Left lung (tissue), 10 donors: ENCODE data around the gene TCF7L2. TPM values are rescaled to one million over a fixed set of nuclear protein-coding genes. Genes with fewer than 3 reads are reported as not detected.

Source experiments
- ATAC-seq: fragments of 200-7000 bp; cut with Tn5 transposase; one replicate; pipeline ENCODE4 v1.9.1; 2020; ENCODE audit warnings: moderate library complexity
- DNase-seq, 4 donors: peaks; one replicate each; pipeline ENCODE4 v3.0.0-alpha.2; 2013 to 2020
- H3K27ac ChIP-seq, 2 donors: fragments of 200-600 bp; sonication (generic) in 1 of 2; one replicate each; pipeline versions ENCODE4 v1.5.0 to v1.8.0; 2020 to 2021
- H3K27me3 ChIP-seq, 2 donors: fragments of 200-600 bp; sonication (generic) in 1 of 2; one replicate each; pipeline versions ENCODE4 v1.5.0 to v1.8.0; 2020 to 2021
- H3K36me3 ChIP-seq, 2 donors: fragments of 200-600 bp; sonication (generic) in 1 of 2; one replicate each; pipeline versions ENCODE4 v1.5.0 to v1.8.0; 2020 to 2021
- H3K4me1 ChIP-seq, 2 donors: fragments of 200-600 bp; one replicate each; pipeline ENCODE4 v1.8.0; 2021
- H3K4me3 ChIP-seq, 2 donors: fragments of 200-600 bp; sonication (generic) in 1 of 2; one replicate each; pipeline versions ENCODE4 v1.5.0 to v1.8.0; 2020 to 2021; ENCODE audit warnings: mild to moderate bottlenecking in 1 of 2
- H3K9me3 ChIP-seq, 2 donors: fragments of 200-600 bp; sonication (generic) in 1 of 2; one replicate each; pipeline versions ENCODE4 v1.5.0 to v1.8.0; 2020 to 2021
- intact Hi-C, 2 donors: fragments of 100-400 bp; cut with DNase I; formaldehyde crosslinking; loops; one replicate each; pipeline versions ENCODE4 v1.11.2 to v1.14.2; 2022
- polyA plus RNA-seq, 6 donors: library from polyadenylated mRNA; unstranded; fragments of 120-200 nt; gene quantifications; one replicate each; pipeline ENCODE4 v1.2.1, GENCODE V29; 2013; ENCODE audit not compliant: insufficient read length in 6 of 6
- total RNA-seq, 2 donors: library from RNA; stranded (reverse); fragmentation: NEBNext Ultra II Directional; extraction: Animal tissue kit (Norgen Biotek cat#: 25700); gene quantifications; one replicate each; pipeline ENCODE4 v1.2.1, GENCODE V29; 2021
- TF ChIP-seq, protein P1 (sequence below), 2 donors: fragments of 200-600 bp; sonication (generic) in 1 of 2; IDR thresholded peaks; one replicate each; pipeline versions ENCODE4 v1.5.0 to v1.8.0; 2021; ENCODE audit warnings: antibody characterized with exemption in 2 of 2
- donor health status: DM: no; HTN: yes; CAD: no.
- donor health status: DM: no; HTN: no; CAD: no.

TCF7L2 gene
- total and polyA plus RNA-seq, 8 donors = 25.1 to 54.9 (median 53.0) TPM

DNA sequence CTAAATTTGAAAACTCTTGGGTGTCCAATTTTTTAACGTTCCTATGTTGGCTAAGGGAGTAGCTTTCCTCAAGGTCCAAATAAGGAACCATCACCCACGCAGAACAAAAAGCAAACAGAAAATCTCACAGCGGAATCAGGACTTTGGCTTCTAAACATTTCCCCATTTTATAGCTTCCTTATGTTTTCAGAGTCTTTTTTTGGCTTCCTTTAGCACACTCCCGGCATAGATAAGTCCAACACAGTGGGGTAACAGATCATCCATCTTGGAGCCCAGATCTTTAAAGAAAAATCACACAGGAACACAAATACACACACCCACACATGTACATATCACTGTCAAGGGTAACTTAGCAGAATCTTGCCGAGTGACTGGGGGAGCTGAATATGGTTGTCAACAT, 4.2 kb upstream of the TCF7L2 start:
- ATAC-seq (no peak), DNase-seq (no peak)
- H3K36me3 ChIP-seq = no peaks in the 10 kb centered on the region
- intact Hi-C loops = no loop called here
- no peaks in the 10 kb centered on the region for H3K27me3 ChIP-seq
- H3K9me3 ChIP-seq = no peaks in the 10 kb centered on the region
- peaks cover 9 to 22% of the 10 kb centered on the region in 2 donors for H3K4me1 ChIP-seq
- TF ChIP-seq, protein P1, sequence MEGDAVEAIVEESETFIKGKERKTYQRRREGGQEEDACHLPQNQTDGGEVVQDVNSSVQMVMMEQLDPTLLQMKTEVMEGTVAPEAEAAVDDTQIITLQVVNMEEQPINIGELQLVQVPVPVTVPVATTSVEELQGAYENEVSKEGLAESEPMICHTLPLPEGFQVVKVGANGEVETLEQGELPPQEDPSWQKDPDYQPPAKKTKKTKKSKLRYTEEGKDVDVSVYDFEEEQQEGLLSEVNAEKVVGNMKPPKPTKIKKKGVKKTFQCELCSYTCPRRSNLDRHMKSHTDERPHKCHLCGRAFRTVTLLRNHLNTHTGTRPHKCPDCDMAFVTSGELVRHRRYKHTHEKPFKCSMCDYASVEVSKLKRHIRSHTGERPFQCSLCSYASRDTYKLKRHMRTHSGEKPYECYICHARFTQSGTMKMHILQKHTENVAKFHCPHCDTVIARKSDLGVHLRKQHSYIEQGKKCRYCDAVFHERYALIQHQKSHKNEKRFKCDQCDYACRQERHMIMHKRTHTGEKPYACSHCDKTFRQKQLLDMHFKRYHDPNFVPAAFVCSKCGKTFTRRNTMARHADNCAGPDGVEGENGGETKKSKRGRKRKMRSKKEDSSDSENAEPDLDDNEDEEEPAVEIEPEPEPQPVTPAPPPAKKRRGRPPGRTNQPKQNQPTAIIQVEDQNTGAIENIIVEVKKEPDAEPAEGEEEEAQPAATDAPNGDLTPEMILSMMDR (IDR thresholded peaks at IDR 0.05) = no peak
- H3K27ac ChIP-seq = no peak overlapping the region
- no peak overlapping the region for H3K4me3 ChIP-seq

DNA sequence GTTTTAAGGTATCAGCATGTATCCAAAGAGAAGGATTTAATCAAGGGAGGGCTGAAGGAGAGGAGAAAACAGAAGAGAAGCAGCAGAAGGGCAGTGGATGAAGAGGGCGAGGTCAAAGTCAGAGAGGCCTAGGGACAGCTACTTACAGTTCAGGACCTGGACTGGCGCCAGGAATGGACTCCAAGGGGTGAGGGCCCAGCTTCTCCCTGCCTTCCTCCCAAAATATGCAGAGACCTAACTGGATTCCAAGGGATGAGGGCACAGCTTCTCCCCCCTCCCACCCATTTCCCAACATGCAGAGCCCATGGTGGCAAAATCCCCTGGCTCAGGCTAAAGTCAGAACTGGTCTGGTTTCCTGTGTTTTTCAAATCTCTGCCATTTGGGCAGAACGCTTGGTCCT, 3.4 kb upstream of the TCF7L2 start:
- TF ChIP-seq, protein P1 (IDR thresholded peaks at IDR 0.05) = no peak
- Histone ChIP-seq H3K27me3 (no peaks in the 10 kb centered on the region), H3K27ac (no peak overlapping the region), H3K4me3 (no peak overlapping the region), H3K4me1 (peaks cover 9 to 22% of the 10 kb centered on the region in 2 donors), H3K36me3 (no peaks in the 10 kb centered on the region), H3K9me3 (no peaks in the 10 kb centered on the region)
- intact Hi-C loops = no loop called here
- DNase-seq = no peak
- ATAC-seq = no peak

DNA sequence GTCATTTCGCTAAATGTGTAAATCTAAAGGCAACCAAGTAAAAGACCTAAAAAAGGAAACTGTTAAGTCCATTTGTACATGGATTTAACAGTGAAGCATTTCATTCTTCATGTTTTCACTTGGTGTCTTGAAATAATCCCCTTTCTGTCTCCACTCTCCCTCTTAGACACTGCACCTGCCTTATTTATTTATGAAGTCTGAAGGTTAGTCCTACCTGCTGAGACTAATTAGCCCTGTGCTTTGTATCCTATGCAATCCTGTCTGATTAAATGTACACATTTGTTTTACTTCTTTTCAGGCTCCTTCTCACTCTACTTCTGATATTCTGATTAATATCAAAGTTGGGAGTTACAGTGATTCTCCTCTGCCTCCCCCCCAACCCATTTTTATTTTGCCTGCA, 1.9 kb upstream of the TCF7L2 start:
- ATAC-seq (no peak), DNase-seq (no peak)
- no peak overlapping the region for H3K27ac ChIP-seq
- intact Hi-C loops = no loop called here
- TF ChIP-seq, protein P1 (IDR thresholded peaks at IDR 0.05) = no peak
- H3K36me3 ChIP-seq = no peaks in the 10 kb centered on the region
- no peak overlapping the region for H3K4me3 ChIP-seq
- H3K9me3 ChIP-seq = no peaks in the 10 kb centered on the region
- peaks cover 0 to 9% of the 10 kb centered on the region in 2 donors for H3K27me3 ChIP-seq
- peaks cover 9 to 26% of the 10 kb centered on the region in 2 donors for H3K4me1 ChIP-seq

DNA sequence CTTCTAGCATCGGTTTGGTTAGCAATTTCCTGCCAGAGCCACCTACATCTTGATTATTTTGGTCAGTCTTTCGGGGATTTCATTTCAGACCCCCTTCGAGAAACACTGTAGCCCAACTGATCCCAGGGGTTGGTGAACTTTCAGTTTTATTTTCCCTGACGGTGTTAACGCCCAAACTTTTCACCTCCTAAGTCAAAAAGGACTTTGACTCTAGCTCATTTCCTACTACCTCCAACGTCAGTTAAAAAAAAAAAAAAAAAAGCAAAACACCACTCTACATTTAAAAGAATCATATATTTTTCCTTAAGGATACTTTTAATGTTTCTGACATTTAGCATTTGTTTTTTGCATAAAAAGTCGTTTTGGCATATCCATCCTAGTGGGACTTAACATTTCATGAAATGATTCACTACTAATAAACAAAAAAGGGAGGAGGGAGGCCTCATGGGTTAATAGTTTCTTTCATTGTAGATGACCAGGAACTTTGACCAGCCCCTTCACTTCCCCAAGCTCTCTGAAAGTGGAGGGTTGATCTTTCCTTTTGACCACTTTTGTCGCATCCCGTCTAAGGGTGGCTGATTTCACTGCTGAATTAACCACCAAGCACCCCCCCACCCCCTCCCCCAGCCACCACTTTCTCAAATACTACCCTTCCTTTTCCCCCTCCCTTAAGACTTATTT, 764 bp upstream of the TCF7L2 start:
- Histone ChIP-seq H3K27ac (peak overlapping the region; percentile 33 to 48), H3K27me3 (peaks cover 0 to 9% of the 10 kb centered on the region in 2 donors), H3K4me3 (peak overlapping the region in 1 of 2 donors; percentile 85), H3K36me3 (no peaks in the 10 kb centered on the region), H3K9me3 (no peaks in the 10 kb centered on the region), H3K4me1 (peaks cover 13 to 36% of the 10 kb centered on the region in 2 donors)
- peak in 1 of 4 donors; percentile 39 for DNase-seq
- intact Hi-C loops = no loop called here
- TF ChIP-seq, protein P1 (IDR thresholded peaks at IDR 0.05) = no peak
- peak; percentile 1 for ATAC-seq

DNA sequence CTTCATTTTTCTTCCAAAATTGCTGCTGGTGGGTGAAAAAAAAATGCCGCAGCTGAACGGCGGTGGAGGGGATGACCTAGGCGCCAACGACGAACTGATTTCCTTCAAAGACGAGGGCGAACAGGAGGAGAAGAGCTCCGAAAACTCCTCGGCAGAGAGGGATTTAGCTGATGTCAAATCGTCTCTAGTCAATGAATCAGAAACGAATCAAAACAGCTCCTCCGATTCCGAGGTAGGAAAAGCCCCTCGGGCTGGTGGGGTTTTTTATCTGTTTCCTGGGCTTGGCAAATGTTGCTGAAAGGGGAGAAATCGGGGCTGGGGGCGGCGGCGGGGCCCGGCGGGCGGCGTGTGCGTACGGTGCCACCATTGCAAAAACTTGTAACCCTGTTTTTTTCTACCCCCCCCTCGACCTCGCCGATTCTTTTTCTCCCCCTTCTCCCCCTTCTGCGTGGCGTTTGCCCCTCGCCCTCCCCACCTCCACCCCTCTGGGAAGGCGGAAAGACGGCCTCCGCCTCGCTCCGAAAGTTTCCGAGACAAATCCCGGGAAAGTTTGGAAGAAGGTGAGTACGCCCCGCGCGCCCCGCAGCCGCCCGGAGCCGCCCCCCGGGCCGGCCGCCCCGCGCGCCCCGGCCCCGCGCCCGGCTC, 789 bp downstream of the TCF7L2 start:
- H3K36me3 ChIP-seq = no peaks in the 10 kb centered on the region
- peak in 3 of 4 donors; percentile 35 to 80 (median 41) for DNase-seq
- intact Hi-C loops = loop anchor here in 1 of 2 donors (10.0 kb wide), 2 partner anchors 94 to 174 kb away; no protein-coding TSS in a partner anchor
- H3K27ac ChIP-seq = peak overlapping the region; percentile 90 to 96
- TF ChIP-seq, protein P1 (IDR thresholded peaks at IDR 0.05) = no peak
- peaks cover 18 to 51% of the 10 kb centered on the region in 2 donors for H3K4me1 ChIP-seq
- ATAC-seq = no peak
- H3K27me3 ChIP-seq = peaks cover 0 to 9% of the 10 kb centered on the region in 2 donors
- H3K9me3 ChIP-seq = no peaks in the 10 kb centered on the region
- H3K4me3 ChIP-seq = peak overlapping the region; percentile 73 to 85
